ENCODE data around the gene TLL2.

TLL2 gene

GRCh38 chr10:96338279-96338925 lies 175.3 kb downstream of the TLL2 start:
- in situ Hi-C loops (cut with MboI; ENCODE audit: low sequenced_read_pairs) = no loop called here

- in situ Hi-C loops (cut with MboI; ENCODE audit: low sequenced_read_pairs) = no loop called here
Observed at GRCh38 chr10:96337106-96337505, 176.6 kb downstream of the TLL2 start.

GRCh38 chr10:96334616-96335526 lies 178.9 kb downstream of the TLL2 start:
- in situ Hi-C loops (cut with MboI; ENCODE audit: low sequenced_read_pairs) = no loop called here

- in situ Hi-C loops (cut with MboI; ENCODE audit: low sequenced_read_pairs) = no loop called here
Observed at GRCh38 chr10:96333101-96333500, 180.6 kb downstream of the TLL2 start.

GRCh38 chr10:96327462-96327861 lies 186.3 kb downstream of the TLL2 start:
- in situ Hi-C loops (cut with MboI; ENCODE audit: low sequenced_read_pairs) = no loop called here

- in situ Hi-C loops (cut with MboI; ENCODE audit: low sequenced_read_pairs) = no loop called here
Observed at GRCh38 chr10:96325719-96326373, 187.9 kb downstream of the TLL2 start.

GRCh38 chr10:96324447-96324846 lies 189.3 kb downstream of the TLL2 start:
- in situ Hi-C loops (cut with MboI; ENCODE audit: low sequenced_read_pairs) = no loop called here

- in situ Hi-C loops (cut with MboI; ENCODE audit: low sequenced_read_pairs) = no loop called here
Observed at GRCh38 chr10:96322275-96322674, 191.5 kb downstream of the TLL2 start.

- in situ Hi-C loops (cut with MboI; ENCODE audit: low sequenced_read_pairs) = no loop called here
Observed at GRCh38 chr10:96321822-96322221, 191.9 kb downstream of the TLL2 start.

- in situ Hi-C loops (cut with MboI; ENCODE audit: low sequenced_read_pairs) = no loop called here
Observed at GRCh38 chr10:96319754-96320474, 193.8 kb downstream of the TLL2 start.

- in situ Hi-C loops (cut with MboI; ENCODE audit: low sequenced_read_pairs) = no loop called here
Observed at GRCh38 chr10:96317067-96317833, 196.5 kb downstream of the TLL2 start.

Data from HL-60/S4 treated with phorbol 12-myristate 13-acetate at 8.2 ng/mL for 4 days and 3 days (cell line).